HEK293 (cell line): ENCODE measurements around the gene NAV2.

Experiments
- CTCF ChIA-PET: fragments of 350-600 bp; formaldehyde crosslinking; extraction: SDS; loops from one replicate; lab custom pipeline; 2021; ENCODE audit warnings: antibody characterized with exemption; lab: Yijun Ruan, JAX
- POLR2A ChIA-PET: fragments of 300-600 bp; formaldehyde crosslinking; extraction: SDS; loops from one replicate; lab custom pipeline; 2020; ENCODE audit warnings: antibody characterized with exemption, inconsistent platforms; lab: Yijun Ruan, JAX
- H3K27ac ChIP-seq: fragments of 200-500 bp; sonication (Bioruptor generic); 2 replicates; pipeline ENCODE4 v1.5.1; 2014; ENCODE audit warnings: low read depth, low read length, control low read depth, inconsistent platforms; ENCODE audit errors: extremely low read depth
- H3K36me3 ChIP-seq, 2 experiments: fragments of 200-500 bp in 1 of 2; sonication (Bioruptor generic) in 1 of 2; 1 replicate in 1 of 2; 2 replicates in 1 of 2; pipeline ENCODE4 v1.5.1; 2014 to 2017; ENCODE audit warnings: inconsistent platforms in 2 of 2, low read length in 2 of 2; ENCODE audit not compliant: control insufficient read depth in 2 of 2, insufficient read depth in 1 of 2
- H3K4me1 ChIP-seq: fragments of 200-500 bp; sonication (Bioruptor generic); 2 replicates; pipeline ENCODE4 v1.5.1; 2014; ENCODE audit warnings: mild to moderate bottlenecking, low read length, inconsistent platforms; ENCODE audit not compliant: control insufficient read depth, insufficient read depth
- H3K4me3 ChIP-seq: 2 replicates; pipeline ENCODE4 v1.5.1; 2011; ENCODE audit warnings: low read depth, mild to moderate bottlenecking, control low read depth, low read length, moderate library complexity
- H3K9me3 ChIP-seq: fragments of 200-500 bp; sonication (Bioruptor generic); 2 replicates; pipeline ENCODE4 v1.5.1; 2014; ENCODE audit warnings: low read depth, low read length, inconsistent platforms; ENCODE audit not compliant: control insufficient read depth, insufficient read depth
- ATF2 ChIP-seq: fragments of 450-650 bp; formaldehyde crosslinking; IDR thresholded peaks from 2 replicates; pipeline ENCODE4 v1.5.1; 2016; ENCODE audit warnings: missing biosample characterization, missing genetic modification characterization, low read depth
- GLI4 ChIP-seq: fragments of 450-650 bp; formaldehyde crosslinking; IDR thresholded peaks from 2 replicates; pipeline ENCODE4 v1.5.1; 2016; ENCODE audit warnings: missing biosample characterization, missing genetic modification characterization
- GLIS1 ChIP-seq: fragments of 450-650 bp; formaldehyde crosslinking; IDR thresholded peaks from 2 replicates; pipeline ENCODE4 v1.5.1; 2016; ENCODE audit warnings: missing biosample characterization, missing genetic modification characterization
- SCRT1 ChIP-seq: fragments of 450-650 bp; formaldehyde crosslinking; IDR thresholded peaks from 2 replicates; pipeline ENCODE4 v1.5.1; 2016; ENCODE audit warnings: missing biosample characterization, missing genetic modification characterization, borderline replicate concordance
- SCRT2 ChIP-seq: fragments of 450-650 bp; formaldehyde crosslinking; IDR thresholded peaks from 2 replicates; pipeline ENCODE4 v1.5.1; 2016; ENCODE audit warnings: missing biosample characterization, missing genetic modification characterization
- ZNF311 ChIP-seq: fragments of 450-650 bp; formaldehyde crosslinking; IDR thresholded peaks from 2 replicates; pipeline ENCODE4 v1.5.1; 2017; ENCODE audit warnings: missing biosample characterization, missing genetic modification characterization, borderline replicate concordance
- ZNF335 ChIP-seq: fragments of 450-650 bp; formaldehyde crosslinking; conservative IDR thresholded peaks from 2 replicates; pipeline ENCODE4 v1.5.1; 2016; ENCODE audit warnings: missing biosample characterization, missing genetic modification characterization
- ZNF558 ChIP-seq: fragments of 450-650 bp; formaldehyde crosslinking; IDR thresholded peaks from 2 replicates; pipeline ENCODE4 v1.5.1; 2016; ENCODE audit warnings: missing biosample characterization, missing genetic modification characterization
- ZNF571 ChIP-seq: fragments of 450-650 bp; formaldehyde crosslinking; IDR thresholded peaks from 2 replicates; pipeline ENCODE4 v1.5.0; 2017; ENCODE audit warnings: missing biosample characterization, missing genetic modification characterization
- ZNF580 ChIP-seq: fragments of 450-650 bp; formaldehyde crosslinking; IDR thresholded peaks from 2 replicates; pipeline ENCODE4 v1.5.1; 2016; ENCODE audit warnings: missing biosample characterization, missing genetic modification characterization
- ZNF707 ChIP-seq: fragments of 450-650 bp; formaldehyde crosslinking; IDR thresholded peaks from 2 replicates; pipeline ENCODE4 v1.5.1; 2016; ENCODE audit warnings: missing biosample characterization, missing genetic modification characterization
- ZNF830 ChIP-seq: fragments of 450-650 bp; IDR thresholded peaks from 2 replicates; pipeline ENCODE4 v1.5.0; 2018; ENCODE audit warnings: missing biosample characterization, missing genetic modification characterization, low read depth, mild to moderate bottlenecking, moderate library complexity
- TF ChIP-seq, protein P1 (sequence below): fragments of 450-650 bp; formaldehyde crosslinking; conservative IDR thresholded peaks from 2 replicates; pipeline ENCODE4 v1.5.1; 2016; ENCODE audit warnings: low read depth, missing biosample characterization, missing genetic modification characterization

NAV2 gene

DNA sequence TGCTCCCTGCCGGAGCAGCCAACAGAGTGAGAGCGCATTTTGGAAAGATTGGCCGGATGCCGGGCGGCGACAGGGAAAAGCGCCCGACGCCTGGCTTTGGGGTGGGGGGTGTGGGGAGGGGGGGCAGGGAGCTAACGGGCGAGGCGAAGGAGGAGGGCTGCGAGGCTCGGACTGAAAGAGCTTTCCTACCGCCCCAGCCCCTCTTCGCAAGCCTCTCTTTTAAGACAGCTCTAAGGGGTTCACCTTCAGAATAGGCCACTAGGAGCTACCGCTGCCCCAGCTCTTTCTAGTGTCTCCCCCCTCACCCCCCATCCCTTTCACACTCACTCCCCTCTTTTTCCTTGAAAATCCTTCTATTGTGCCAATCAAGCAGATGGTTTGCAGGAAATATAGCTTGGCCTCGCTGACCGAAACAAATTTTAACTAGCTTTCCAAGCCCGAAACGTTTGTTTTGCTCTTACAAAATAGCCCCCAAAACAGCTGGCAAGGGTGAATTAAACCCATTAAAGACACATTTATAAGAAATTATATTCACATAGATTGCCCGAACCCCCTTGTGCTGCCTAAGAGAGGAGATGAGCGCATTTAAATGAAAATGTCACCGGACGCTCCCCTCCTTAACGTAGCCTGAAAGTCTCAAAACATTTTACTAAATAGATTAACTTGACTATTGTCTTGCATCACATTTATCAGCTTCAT lies 451.3 kb downstream of the NAV2 start:
- no peak overlapping the region for H3K27ac ChIP-seq
- TF ChIP-seq, protein P1, sequence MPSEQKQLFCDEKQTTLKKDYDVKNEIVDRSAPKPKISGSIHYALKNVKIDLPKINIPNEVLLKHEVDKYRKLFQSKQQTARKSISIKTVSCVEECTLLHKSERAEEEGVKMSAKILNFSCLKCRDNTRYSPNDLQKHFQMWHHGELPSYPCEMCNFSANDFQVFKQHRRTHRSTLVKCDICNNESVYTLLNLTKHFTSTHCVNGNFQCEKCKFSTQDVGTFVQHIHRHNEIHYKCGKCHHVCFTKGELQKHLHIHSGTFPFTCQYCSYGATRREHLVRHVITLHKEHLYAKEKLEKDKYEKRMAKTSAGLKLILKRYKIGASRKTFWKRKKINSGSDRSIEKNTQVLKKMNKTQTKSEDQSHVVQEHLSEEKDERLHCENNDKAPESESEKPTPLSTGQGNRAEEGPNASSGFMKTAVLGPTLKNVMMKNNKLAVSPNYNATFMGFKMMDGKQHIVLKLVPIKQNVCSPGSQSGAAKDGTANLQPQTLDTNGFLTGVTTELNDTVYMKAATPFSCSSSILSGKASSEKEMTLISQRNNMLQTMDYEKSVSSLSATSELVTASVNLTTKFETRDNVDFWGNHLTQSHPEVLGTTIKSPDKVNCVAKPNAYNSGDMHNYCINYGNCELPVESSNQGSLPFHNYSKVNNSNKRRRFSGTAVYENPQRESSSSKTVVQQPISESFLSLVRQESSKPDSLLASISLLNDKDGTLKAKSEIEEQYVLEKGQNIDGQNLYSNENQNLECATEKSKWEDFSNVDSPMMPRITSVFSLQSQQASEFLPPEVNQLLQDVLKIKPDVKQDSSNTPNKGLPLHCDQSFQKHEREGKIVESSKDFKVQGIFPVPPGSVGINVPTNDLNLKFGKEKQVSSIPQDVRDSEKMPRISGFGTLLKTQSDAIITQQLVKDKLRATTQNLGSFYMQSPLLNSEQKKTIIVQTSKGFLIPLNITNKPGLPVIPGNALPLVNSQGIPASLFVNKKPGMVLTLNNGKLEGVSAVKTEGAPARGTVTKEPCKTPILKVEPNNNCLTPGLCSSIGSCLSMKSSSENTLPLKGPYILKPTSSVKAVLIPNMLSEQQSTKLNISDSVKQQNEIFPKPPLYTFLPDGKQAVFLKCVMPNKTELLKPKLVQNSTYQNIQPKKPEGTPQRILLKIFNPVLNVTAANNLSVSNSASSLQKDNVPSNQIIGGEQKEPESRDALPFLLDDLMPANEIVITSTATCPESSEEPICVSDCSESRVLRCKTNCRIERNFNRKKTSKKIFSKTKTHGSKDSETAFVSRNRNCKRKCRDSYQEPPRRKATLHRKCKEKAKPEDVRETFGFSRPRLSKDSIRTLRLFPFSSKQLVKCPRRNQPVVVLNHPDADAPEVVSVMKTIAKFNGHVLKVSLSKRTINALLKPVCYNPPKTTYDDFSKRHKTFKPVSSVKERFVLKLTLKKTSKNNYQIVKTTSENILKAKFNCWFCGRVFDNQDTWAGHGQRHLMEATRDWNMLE (tag by site-specific recombination): no peak
- no peak for TF ChIP-seq ZNF707
- TF ChIP-seq ZNF580 (tag by site-specific recombination): no peak
- no peak for TF ChIP-seq SCRT1 (tag by site-specific recombination)
- no peak for TF ChIP-seq SCRT2 (tag by site-specific recombination)
- TF ChIP-seq GLIS1: no peak
- no peak for TF ChIP-seq ZNF830 (tag by site-specific recombination)
- TF ChIP-seq ZNF558 (tag by site-specific recombination): no peak
- TF ChIP-seq GLI4 (tag by site-specific recombination): no peak
- no peak for TF ChIP-seq ZNF335 (tag by site-specific recombination)
- no peak for TF ChIP-seq ATF2 (tag by site-specific recombination)
- TF ChIP-seq ZNF571 (tag by site-specific recombination): no peak
- no peak for TF ChIP-seq ZNF311 (tag by site-specific recombination)
- no peaks in the 10 kb centered on the region for H3K36me3 ChIP-seq
- no peaks in the 10 kb centered on the region; the same call in 1 of the 2 replicates for H3K4me1 ChIP-seq
- no peak overlapping the region for H3K4me3 ChIP-seq
- ChIA-PET CTCF (interaction anchor here (0.7 to 0.8 kb wide), 3 partner anchors 80 to 212 kb away, joined by 3 to 4 read pairs (median 3); no protein-coding TSS in a partner anchor), POLR2A (no interaction called here)
- H3K9me3 ChIP-seq: no peaks in the 10 kb centered on the region
